Osteoblast (primary cell): ENCODE results near the gene PYGO1. TPM values are rescaled to one million over a fixed set of nuclear protein-coding genes. Genes with fewer than 3 reads are reported as not detected.

Experiments
- DNase-seq: peaks from one replicate; pipeline ENCODE4 v3.0.0; 2011; ENCODE audit warnings: low spot score, mixed read lengths; ENCODE audit not compliant: insufficient read length; ENCODE audit errors: missing footprints
- H2AFZ ChIP-seq: 2 replicates; pipeline ENCODE4 v1.6.0; 2011; ENCODE audit warnings: mild to moderate bottlenecking, low read length
- H3K27ac ChIP-seq: 2 replicates; pipeline ENCODE4 v1.5.1; 2011; ENCODE audit warnings: mild to moderate bottlenecking, low read depth, low read length, moderate library complexity
- H3K27me3 ChIP-seq: 2 replicates; pipeline ENCODE4 v1.6.0; 2012; ENCODE audit warnings: mild to moderate bottlenecking, control low read depth, inconsistent platforms, low read length, moderate library complexity; ENCODE audit not compliant: insufficient read depth
- H3K36me3 ChIP-seq: 2 replicates; pipeline ENCODE4 v1.5.1; 2011; ENCODE audit warnings: mild to moderate bottlenecking, low read length, control low read depth, moderate library complexity; ENCODE audit not compliant: insufficient read depth
- H3K4me1 ChIP-seq: 2 replicates; pipeline ENCODE4 v1.5.1; 2011; ENCODE audit warnings: mild to moderate bottlenecking, low read length, control low read depth, moderate library complexity; ENCODE audit not compliant: insufficient read depth
- H3K4me2 ChIP-seq: 2 replicates; pipeline ENCODE4 v1.6.0; 2011; ENCODE audit warnings: mild to moderate bottlenecking, low read length; ENCODE audit not compliant: insufficient read depth
- H3K4me3 ChIP-seq: fragments of 200-600 bp; sonication (generic); 3 replicates; pipeline ENCODE4 v1.5.1; 2012; ENCODE audit warnings: mild to moderate bottlenecking, low read length, inconsistent platforms; ENCODE audit not compliant: insufficient read depth
- H3K79me2 ChIP-seq: 2 replicates; pipeline ENCODE4 v1.6.0; 2012; ENCODE audit warnings: mild to moderate bottlenecking, low read length, control low read depth, inconsistent platforms; ENCODE audit not compliant: insufficient read depth
- H3K9me3 ChIP-seq: 2 replicates; pipeline ENCODE4 v1.5.1; 2011; ENCODE audit warnings: low read depth, low read length, control low read depth
- H4K20me1 ChIP-seq: 2 replicates; pipeline ENCODE4 v1.6.0; 2012; ENCODE audit warnings: mild to moderate bottlenecking, low read length, control low read depth; ENCODE audit not compliant: insufficient read depth
- CTCF ChIP-seq: IDR thresholded peaks from 2 replicates; pipeline ENCODE4 v1.5.1; 2011; ENCODE audit warnings: mild to moderate bottlenecking, low read depth, low read length, moderate library complexity; ENCODE audit errors: extremely low read depth
- total RNA-seq: library from RNA; depleted of rRNA; stranded (reverse); fragments of >200 nt; gene quantifications from 2 replicates; pipeline ENCODE4 v1.2.3, GENCODE V29; 2012

PYGO1 gene
- total RNA-seq, 1 donor: 15.6 TPM

GRCh38 chr15:55630858-55631257 is 42.7 kb upstream of the PYGO1 start:
- no peak for DNase-seq
- H2AFZ ChIP-seq: no peak overlapping the region
- H4K20me1 ChIP-seq: no peaks in the 10 kb centered on the region
- H3K79me2 ChIP-seq: no peaks in the 10 kb centered on the region
- peaks cover 7% of the 10 kb centered on the region for H3K4me1 ChIP-seq
- H3K27me3 ChIP-seq: no peaks in the 10 kb centered on the region
- H3K4me3 ChIP-seq: no peak overlapping the region
- no peak overlapping the region for H3K4me2 ChIP-seq
- H3K36me3 ChIP-seq: no peaks in the 10 kb centered on the region
- no peak overlapping the region for H3K27ac ChIP-seq
- TF ChIP-seq CTCF: no peak
- no peaks in the 10 kb centered on the region for H3K9me3 ChIP-seq

DNA sequence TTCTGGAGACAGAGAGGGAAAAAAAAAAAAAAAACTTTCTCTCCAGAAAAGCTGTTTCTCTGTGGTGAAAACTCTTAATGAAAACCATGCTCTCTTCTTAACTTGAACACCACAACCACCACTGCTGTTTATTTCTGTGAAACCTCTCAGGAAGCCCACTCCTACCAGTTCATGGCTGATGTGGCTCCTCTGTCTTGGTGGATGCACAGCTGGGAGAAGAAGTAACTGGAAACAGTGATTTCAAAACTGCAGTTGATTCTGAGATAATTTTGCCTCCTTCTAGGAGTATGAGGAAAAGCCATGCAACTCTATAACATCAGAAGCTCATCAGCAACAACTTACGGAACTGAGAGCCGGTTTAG is 40.2 kb upstream of the PYGO1 start:
- H3K4me1 ChIP-seq: peaks cover 7% of the 10 kb centered on the region
- H3K4me2 ChIP-seq: no peak overlapping the region
- H3K36me3 ChIP-seq: no peaks in the 10 kb centered on the region
- H3K27me3 ChIP-seq: no peaks in the 10 kb centered on the region
- H2AFZ ChIP-seq: no peak overlapping the region
- no peak overlapping the region for H3K27ac ChIP-seq
- H3K79me2 ChIP-seq: no peaks in the 10 kb centered on the region
- H3K4me3 ChIP-seq: no peak overlapping the region
- no peak for TF ChIP-seq CTCF
- H3K9me3 ChIP-seq: no peaks in the 10 kb centered on the region
- no peaks in the 10 kb centered on the region for H4K20me1 ChIP-seq
- no peak for DNase-seq

- Histone ChIP-seq H3K79me2 (no peaks in the 10 kb centered on the region), H4K20me1 (no peaks in the 10 kb centered on the region), H3K9me3 (no peaks in the 10 kb centered on the region), H3K27me3 (no peaks in the 10 kb centered on the region), H3K36me3 (no peaks in the 10 kb centered on the region), H3K27ac (peak overlapping the region; percentile 11), H3K4me1 (peaks cover 7% of the 10 kb centered on the region), H2AFZ (peak overlapping the region; percentile 70), H3K4me3 (peak overlapping the region; percentile 32), H3K4me2 (peak overlapping the region; percentile 66)
- TF ChIP-seq CTCF: peak; percentile 18
- peak; percentile 94 for DNase-seq
Observed at GRCh38 chr15:55627730-55628368, 39.7 kb upstream of the PYGO1 start.

DNA sequence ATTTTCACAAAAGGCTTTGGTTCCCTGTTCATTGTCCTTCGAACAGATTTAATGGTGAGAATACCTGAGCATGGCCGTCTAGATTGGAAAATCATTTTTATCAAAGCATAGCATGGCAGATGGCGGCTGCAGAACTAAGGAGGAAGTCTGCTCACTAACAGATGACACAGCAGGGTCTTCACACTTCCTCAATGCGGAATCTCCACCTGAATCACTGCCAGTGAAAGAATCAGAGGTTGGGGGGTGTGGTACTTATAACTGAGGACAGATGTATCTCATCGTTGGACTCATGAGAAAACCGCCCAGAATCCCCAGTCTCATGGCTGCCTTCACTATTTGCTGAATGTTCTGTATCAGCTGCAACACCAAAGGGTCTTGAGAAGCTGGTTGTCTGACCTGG is 31.6 kb upstream of the PYGO1 start:
- no peak overlapping the region for H3K27ac ChIP-seq
- H3K36me3 ChIP-seq: no peaks in the 10 kb centered on the region
- H3K27me3 ChIP-seq: no peaks in the 10 kb centered on the region
- H3K79me2 ChIP-seq: no peaks in the 10 kb centered on the region
- no peaks in the 10 kb centered on the region for H4K20me1 ChIP-seq
- no peak overlapping the region for H3K4me3 ChIP-seq
- no peak overlapping the region for H3K4me2 ChIP-seq
- H2AFZ ChIP-seq: no peak overlapping the region
- no peaks in the 10 kb centered on the region for H3K9me3 ChIP-seq
- no peak for DNase-seq
- H3K4me1 ChIP-seq: no peaks in the 10 kb centered on the region
- no peak for TF ChIP-seq CTCF
